Spleen (tissue), 7 donors: ENCODE measurements around the gene SLC12A6.

Experiments
- POLR2A ChIP-seq, 3 donors: fragments of 450-650 bp; IDR thresholded peaks; one replicate each; pipeline ENCODE4 v1.5.1; 2017; ENCODE audit warnings: antibody characterized with exemption in 3 of 3, mild to moderate bottlenecking in 1 of 3
- TF ChIP-seq, protein P1 (sequence below), 11 experiments: fragments of 200-600 bp in 7 of 11; fragments of 450-650 bp in 4 of 11; sonication (generic) in 4 of 11; IDR thresholded peaks in 8 of 11; conservative IDR thresholded peaks in 3 of 11; 1 replicate in 7 of 11; 2 replicates in 4 of 11; pipeline versions ENCODE4 v1.4.0 to v1.8.0; 2016 to 2021; ENCODE audit warnings: antibody characterized with exemption in 11 of 11, inconsistent platforms in 4 of 11, mild to moderate bottlenecking in 1 of 11
- donor health status: DM: no; HTN: no; CAD: no; lungs with moderate emphysema.
- donor health status: DM: no; HTN: no; CAD: no.
- donor health status: DM: no; HTN: no; CAD: no.

- TF ChIP-seq, protein P1, sequence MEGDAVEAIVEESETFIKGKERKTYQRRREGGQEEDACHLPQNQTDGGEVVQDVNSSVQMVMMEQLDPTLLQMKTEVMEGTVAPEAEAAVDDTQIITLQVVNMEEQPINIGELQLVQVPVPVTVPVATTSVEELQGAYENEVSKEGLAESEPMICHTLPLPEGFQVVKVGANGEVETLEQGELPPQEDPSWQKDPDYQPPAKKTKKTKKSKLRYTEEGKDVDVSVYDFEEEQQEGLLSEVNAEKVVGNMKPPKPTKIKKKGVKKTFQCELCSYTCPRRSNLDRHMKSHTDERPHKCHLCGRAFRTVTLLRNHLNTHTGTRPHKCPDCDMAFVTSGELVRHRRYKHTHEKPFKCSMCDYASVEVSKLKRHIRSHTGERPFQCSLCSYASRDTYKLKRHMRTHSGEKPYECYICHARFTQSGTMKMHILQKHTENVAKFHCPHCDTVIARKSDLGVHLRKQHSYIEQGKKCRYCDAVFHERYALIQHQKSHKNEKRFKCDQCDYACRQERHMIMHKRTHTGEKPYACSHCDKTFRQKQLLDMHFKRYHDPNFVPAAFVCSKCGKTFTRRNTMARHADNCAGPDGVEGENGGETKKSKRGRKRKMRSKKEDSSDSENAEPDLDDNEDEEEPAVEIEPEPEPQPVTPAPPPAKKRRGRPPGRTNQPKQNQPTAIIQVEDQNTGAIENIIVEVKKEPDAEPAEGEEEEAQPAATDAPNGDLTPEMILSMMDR (IDR thresholded peaks at IDR 0.05 in 8 of 11, conservative IDR thresholded peaks at IDR 0.05 in 3 of 11), result no peak
- TF ChIP-seq POLR2A (IDR thresholded peaks at IDR 0.05), result no peak
Observed at GRCh38 chr15:34339946-34340345, 2.4 kb upstream of the SLC12A6 start.
